Kidney (tissue), 14 donors: Measurements from ENCODE around the gene RABEP2. TPM values are rescaled to one million over a fixed set of nuclear protein-coding genes. Genes with fewer than 3 reads are reported as not detected.
A peak's percentile ranks its signal among the peaks of the same experiment; 100 is the strongest.

Source experiments
- DNase-seq, 5 donors: peaks; one replicate each; pipeline ENCODE4 v3.0.0-alpha.2; 2013 to 2020
- FAIRE-seq: peaks from 2 replicates; lab custom pipeline; 2012; peaks lifted over from hg19 to GRCh38; lab: Jason Lieb, UNC
- H3K27ac ChIP-seq, 2 donors: one replicate each; pipeline ENCODE4 v1.7.0; 2013; ENCODE audit warnings: low read depth in 2 of 2, low read length in 2 of 2, inconsistent platforms in 1 of 2
- H3K27me3 ChIP-seq: one replicate; pipeline ENCODE4 v1.7.1; 2013; ENCODE audit warnings: low read length, inconsistent platforms; ENCODE audit not compliant: control insufficient read depth, insufficient read depth
- H3K36me3 ChIP-seq, 3 donors: one replicate each; pipeline versions ENCODE4 v1.7.0 to v1.7.1; 2013; ENCODE audit warnings: low read length in 3 of 3, control low read depth in 1 of 3, inconsistent platforms in 1 of 3; ENCODE audit not compliant: insufficient read depth in 3 of 3, control insufficient read depth in 2 of 3
- H3K4me1 ChIP-seq, 3 donors: one replicate each; pipeline versions ENCODE4 v1.7.0 to v1.7.1; 2013; ENCODE audit warnings: low read length in 3 of 3, inconsistent platforms in 1 of 3, low read depth in 1 of 3; ENCODE audit not compliant: control insufficient read depth in 2 of 3, insufficient read depth in 2 of 3
- H3K4me3 ChIP-seq, 3 donors: one replicate each; pipeline versions ENCODE4 v1.7.0 to v1.8.1; 2013; ENCODE audit warnings: low read length in 3 of 3, control low read depth in 1 of 3, inconsistent platforms in 1 of 3
- H3K9ac ChIP-seq, 3 donors: one replicate each; pipeline versions ENCODE4 v1.7.0 to v1.7.1; 2013; ENCODE audit warnings: low read length in 3 of 3, control low read depth in 1 of 3, inconsistent platforms in 1 of 3
- H3K9me3 ChIP-seq, 3 donors: one replicate each; pipeline versions ENCODE4 v1.7.0 to v1.7.1; 2013; ENCODE audit warnings: low read length in 3 of 3, control low read depth in 1 of 3, inconsistent platforms in 1 of 3; ENCODE audit not compliant: control insufficient read depth in 2 of 3, insufficient read depth in 1 of 3
- CTCF ChIP-seq: IDR thresholded peaks from 3 replicates; pipeline ENCODE4 v1.5.1; 2012; ENCODE audit warnings: mild to moderate bottlenecking, moderate library complexity, borderline replicate concordance; ENCODE audit not compliant: insufficient read depth; ENCODE audit errors: extremely low read depth
- intact Hi-C: fragments of 100-400 bp; cut with DNase I; formaldehyde crosslinking; loops from one replicate; pipeline ENCODE4 v1.11.1; 2022
- polyA plus RNA-seq: library from polyadenylated mRNA; stranded (reverse); fragments of 350-450 nt; fragmentation: Illumina TruSeq; extraction: RNeasy Lipid Tissue Mini Kit (QIAGEN cat#74804); gene quantifications from one replicate; pipeline ENCODE4 v1.2.3, GENCODE V29; 2014; ENCODE audit warnings: low read depth, low replicate concordance; ENCODE audit not compliant: insufficient read depth
- total RNA-seq: library from RNA; stranded (reverse); fragmentation: NEBNext Ultra II Directional; extraction: Animal tissue kit (Norgen Biotek cat#: 25700); gene quantifications from one replicate; pipeline ENCODE4 v1.2.1, GENCODE V29; 2021
- donor health status: control.
- donor health status: control.
- donor health status: control.
- donor health status: control.
- donor health status: control.
- donor health status: DM: yes; HTN: yes; CAD: no.
- donor health status: Normal renal cell carcinoma (clear cell type).

RABEP2 gene
- total and polyA plus RNA-seq, 2 donors from 2014 or later, result 21.0 to 30.1 TPM

- DNase-seq, result peak in 1 of 5 donors; percentile 68
- H3K9ac ChIP-seq, result peak overlapping the region in 2 of 3 donors; percentile 38 to 54
- H3K27ac ChIP-seq, result no peak overlapping the region
- H3K9me3 ChIP-seq, result no peaks in the 10 kb centered on the region
- peak overlapping the region; percentile 64 to 70 (median 65) for H3K4me3 ChIP-seq
- H3K27me3 ChIP-seq, result no peaks in the 10 kb centered on the region
- no peak for FAIRE-seq
- peaks cover 0 to 11% (median 3%) of the 10 kb centered on the region in 3 donors for H3K4me1 ChIP-seq
- intact Hi-C loops, result no loop called here
- no peak for TF ChIP-seq CTCF
- no peaks in the 10 kb centered on the region for H3K36me3 ChIP-seq
These were observed 45.7 kb downstream of the RABEP2 start for GRCh38 chr16:28879261-28879840.

GRCh38 chr16:28878083-28878926, 46.7 kb downstream of the RABEP2 start, which contains the start of gene ATP2A1:
ATP2A1 (plus strand) TSS chr16:28878488; CDS start chr16:28878672, 184 bp downstream.
- DNase-seq, result no peak
- no peak for TF ChIP-seq CTCF
- no peak for FAIRE-seq
- Histone ChIP-seq H3K4me3 (peak within 1 kb of the TSS; percentile 64 to 70 (median 65)), H3K27ac (no peak within 1 kb of the TSS), H3K9me3 (no peaks in the 10 kb centered on the region), H3K9ac (peak within 1 kb of the TSS in 1 of 3 donors; percentile 38), H3K4me1 (peaks cover 0 to 11% (median 3%) of the 10 kb centered on the region in 3 donors), H3K36me3 (no peaks in the 10 kb centered on the region), H3K27me3 (no peaks in the 10 kb centered on the region)
- intact Hi-C loops, result no loop called here

GRCh38 chr16:28877655-28878000, 47.4 kb downstream of the RABEP2 start:
- TF ChIP-seq CTCF, result no peak
- DNase-seq (no peak), FAIRE-seq (no peak)
- Histone ChIP-seq H3K27me3 (no peaks in the 10 kb centered on the region), H3K4me3 (no peak overlapping the region), H3K9ac (no peak overlapping the region), H3K4me1 (peaks cover 0 to 11% (median 3%) of the 10 kb centered on the region in 3 donors), H3K36me3 (no peaks in the 10 kb centered on the region), H3K9me3 (no peaks in the 10 kb centered on the region), H3K27ac (no peak overlapping the region)
- intact Hi-C loops, result no loop called here
